ENCODE data around the gene SNX10.

Gene SNX10

DNA sequence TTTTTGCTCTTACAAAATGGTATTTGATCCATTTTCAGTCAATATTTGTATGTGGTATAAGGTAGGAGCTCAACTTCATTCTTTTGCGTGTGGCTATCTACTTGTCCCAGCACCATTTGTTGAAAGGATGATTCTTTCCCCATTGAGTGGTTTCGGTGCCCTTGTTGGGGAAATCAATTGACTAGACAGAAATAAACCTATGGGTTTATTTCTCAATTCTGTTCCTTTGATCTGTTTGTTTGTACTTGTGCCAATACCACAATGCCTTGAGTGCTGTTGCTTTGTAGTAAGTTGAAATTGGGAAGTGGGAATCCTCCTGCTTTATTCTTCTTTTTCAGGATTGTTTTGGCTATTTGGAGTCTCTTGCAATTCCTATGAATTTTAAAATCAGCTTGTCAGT, 41.0 kb downstream of the SNX10 start:
- no peak overlapping the region for H4K91ac ChIP-seq (ENCODE audit: low read depth, low read length, poor library complexity)
- H2BK5ac ChIP-seq (ENCODE audit: low read length), result no peak overlapping the region
- H2BK120ac ChIP-seq (ENCODE audit: low read depth, low read length), result no peak overlapping the region
- no peak overlapping the region for H3K18ac ChIP-seq (ENCODE audit: low read length)
- no peaks in the 10 kb centered on the region for H3K27me3 ChIP-seq (ENCODE audit: control insufficient read depth in 3 of 3, insufficient read depth in 3 of 3, low read depth in 1 of 3, low read length in 3 of 3)
- no peak overlapping the region for H3K23ac ChIP-seq (ENCODE audit: low read depth, low read length, poor library complexity)
- H3K79me1 ChIP-seq (ENCODE audit: low read depth, low read length), result no peaks in the 10 kb centered on the region
- no peak overlapping the region for H2BK12ac ChIP-seq (ENCODE audit: low read length)
- H3K14ac ChIP-seq (ENCODE audit: low read length), result no peak overlapping the region
- H2AFZ ChIP-seq (ENCODE audit: low read length), result no peak overlapping the region
- no peak overlapping the region for H3K4me2 ChIP-seq (ENCODE audit: insufficient read depth, low read length, poor library complexity, severe bottlenecking)
- no peaks in the 10 kb centered on the region for H3K4me1 ChIP-seq (ENCODE audit: control insufficient read depth in 2 of 2, insufficient read depth in 1 of 2, low read depth in 1 of 2, low read length in 2 of 2)
- no peak overlapping the region for H2BK15ac ChIP-seq (ENCODE audit: low read length)
- no peak overlapping the region for H4K8ac ChIP-seq (ENCODE audit: low read depth, low read length)
- no CpG with 5 or more reads among the region's 2 CpGs for WGBS, 2 donors (ENCODE audit: extremely low coverage in 2 of 2, insufficient read length in 2 of 2, insufficient replicate concordance in 1 of 2)
- no peak overlapping the region for H3K4me3 ChIP-seq (ENCODE audit: low read length in 2 of 2)
- no peak overlapping the region for H3K4ac ChIP-seq (ENCODE audit: low read length)
- no peak overlapping the region for H3K9ac ChIP-seq (ENCODE audit: low read depth, low read length, poor library complexity)
- no peak overlapping the region for H3K27ac ChIP-seq (replicated peaks; ENCODE audit: low read length)
- no peak overlapping the region for H2AK5ac ChIP-seq (ENCODE audit: low read depth, low read length)
- DNase-seq (ENCODE audit: low spot score), result no peak
- no peaks in the 10 kb centered on the region for H3K9me3 ChIP-seq (replicated peaks in 1 of 2; ENCODE audit: control insufficient read depth in 2 of 2, insufficient read depth in 1 of 2, low read depth in 1 of 2, low read length in 2 of 2)
- H3K36me3 ChIP-seq (replicated peaks in 1 of 2; ENCODE audit: control insufficient read depth in 2 of 2, insufficient read depth in 2 of 2, low read length in 2 of 2), result no peaks in the 10 kb centered on the region

DNA sequence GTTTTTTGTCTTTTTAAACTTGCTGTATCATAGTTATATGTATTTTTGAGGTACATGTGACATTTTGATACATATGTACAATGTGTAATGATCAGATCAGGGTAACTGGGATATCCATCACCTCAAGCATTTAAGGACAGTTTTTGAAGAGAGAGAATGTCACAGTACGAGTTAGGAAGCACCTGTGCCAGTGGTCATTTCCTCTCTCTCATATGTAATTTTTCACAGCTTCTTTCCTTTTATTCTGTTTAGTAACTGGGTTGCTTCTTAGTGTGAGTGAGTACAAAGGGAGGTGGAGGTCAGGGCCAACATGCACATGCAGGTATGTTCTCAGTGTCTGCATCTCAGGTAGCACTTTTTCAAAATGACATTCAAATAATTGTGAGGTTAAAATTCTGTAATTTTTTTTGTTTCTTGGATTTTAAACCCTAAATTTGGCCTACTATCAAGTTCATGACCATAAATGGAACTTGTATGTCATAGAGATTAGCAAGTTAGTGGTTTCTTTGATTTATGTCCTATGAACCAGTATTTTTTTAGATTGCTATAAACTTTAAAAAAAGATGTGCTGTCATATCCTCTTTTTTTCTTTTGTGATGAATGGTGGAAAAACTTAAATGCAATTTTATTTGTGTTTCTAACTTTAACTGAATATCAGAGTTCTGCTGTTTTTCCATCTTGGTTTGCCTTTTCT, 42.7 kb downstream of the SNX10 start:
- H3K4me3 ChIP-seq (ENCODE audit: low read length in 2 of 2), result no peak overlapping the region
- no peaks in the 10 kb centered on the region for H3K36me3 ChIP-seq (replicated peaks in 1 of 2; ENCODE audit: control insufficient read depth in 2 of 2, insufficient read depth in 2 of 2, low read length in 2 of 2)
- H3K27me3 ChIP-seq (ENCODE audit: control insufficient read depth in 3 of 3, insufficient read depth in 3 of 3, low read depth in 1 of 3, low read length in 3 of 3), result no peaks in the 10 kb centered on the region
- no peaks in the 10 kb centered on the region for H3K79me1 ChIP-seq (ENCODE audit: low read depth, low read length)
- no peak overlapping the region for H3K9ac ChIP-seq (ENCODE audit: low read depth, low read length, poor library complexity)
- no peak overlapping the region for H3K14ac ChIP-seq (ENCODE audit: low read length)
- H2BK12ac ChIP-seq (ENCODE audit: low read length), result no peak overlapping the region
- H3K4me2 ChIP-seq (ENCODE audit: insufficient read depth, low read length, poor library complexity, severe bottlenecking), result no peak overlapping the region
- no peak overlapping the region for H3K18ac ChIP-seq (ENCODE audit: low read length)
- no peak overlapping the region for H2AK5ac ChIP-seq (ENCODE audit: low read depth, low read length)
- no peak overlapping the region for H3K27ac ChIP-seq (replicated peaks; ENCODE audit: low read length)
- no peak overlapping the region for H2BK120ac ChIP-seq (ENCODE audit: low read depth, low read length)
- H3K4me1 ChIP-seq (ENCODE audit: control insufficient read depth in 2 of 2, insufficient read depth in 1 of 2, low read depth in 1 of 2, low read length in 2 of 2), result no peaks in the 10 kb centered on the region
- no CpG with 5 or more reads among the region's 1 CpG for WGBS, 2 donors (ENCODE audit: extremely low coverage in 2 of 2, insufficient read length in 2 of 2, insufficient replicate concordance in 1 of 2)
- H3K4ac ChIP-seq (ENCODE audit: low read length), result no peak overlapping the region
- H4K91ac ChIP-seq (ENCODE audit: low read depth, low read length, poor library complexity), result no peak overlapping the region
- H4K8ac ChIP-seq (ENCODE audit: low read depth, low read length), result no peak overlapping the region
- H3K23ac ChIP-seq (ENCODE audit: low read depth, low read length, poor library complexity), result no peak overlapping the region
- H2BK15ac ChIP-seq (ENCODE audit: low read length), result no peak overlapping the region
- no peak overlapping the region for H2BK5ac ChIP-seq (ENCODE audit: low read length)
- no peak for DNase-seq (ENCODE audit: low spot score)
- H2AFZ ChIP-seq (ENCODE audit: low read length), result no peak overlapping the region
- no peaks in the 10 kb centered on the region for H3K9me3 ChIP-seq (replicated peaks in 1 of 2; ENCODE audit: control insufficient read depth in 2 of 2, insufficient read depth in 1 of 2, low read depth in 1 of 2, low read length in 2 of 2)

DNA sequence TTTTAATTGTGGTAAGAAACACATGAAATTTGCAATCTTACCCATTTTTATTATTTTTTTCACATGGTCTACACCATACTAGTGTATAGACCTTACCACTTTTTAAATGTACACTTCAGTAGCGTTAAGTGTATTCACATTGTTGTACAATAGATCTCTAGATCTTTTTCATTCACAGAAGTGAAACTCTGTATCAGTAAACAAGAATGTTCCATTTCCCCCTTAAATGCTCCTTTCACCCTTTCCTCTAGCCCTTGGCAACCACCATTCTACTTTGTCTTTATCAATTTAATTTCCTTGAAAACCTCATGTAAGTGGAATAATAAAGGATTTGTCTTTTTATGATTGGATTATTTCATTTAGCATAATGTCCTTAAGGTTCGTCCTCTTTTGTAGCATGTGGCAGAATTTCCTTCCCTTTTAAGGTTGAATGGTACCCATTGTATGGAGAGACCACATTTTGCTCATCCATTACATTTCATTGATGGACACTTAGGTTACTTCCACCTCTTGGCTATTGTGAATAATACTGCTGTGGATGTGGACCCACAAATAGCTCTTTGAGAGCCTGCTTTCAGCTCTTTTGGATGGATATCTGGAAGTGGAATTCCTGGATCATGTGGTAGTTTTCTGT, 45.7 kb downstream of the SNX10 start:
- H3K4me1 ChIP-seq (ENCODE audit: control insufficient read depth in 2 of 2, insufficient read depth in 1 of 2, low read depth in 1 of 2, low read length in 2 of 2), result no peaks in the 10 kb centered on the region
- no peak overlapping the region for H4K8ac ChIP-seq (ENCODE audit: low read depth, low read length)
- no peak overlapping the region for H2AFZ ChIP-seq (ENCODE audit: low read length)
- no peak overlapping the region for H3K4me2 ChIP-seq (ENCODE audit: insufficient read depth, low read length, poor library complexity, severe bottlenecking)
- H3K27ac ChIP-seq (replicated peaks; ENCODE audit: low read length), result no peak overlapping the region
- H3K79me1 ChIP-seq (ENCODE audit: low read depth, low read length), result no peaks in the 10 kb centered on the region
- H4K91ac ChIP-seq (ENCODE audit: low read depth, low read length, poor library complexity), result no peak overlapping the region
- no peaks in the 10 kb centered on the region for H3K27me3 ChIP-seq (ENCODE audit: control insufficient read depth in 3 of 3, insufficient read depth in 3 of 3, low read depth in 1 of 3, low read length in 3 of 3)
- H2AK5ac ChIP-seq (ENCODE audit: low read depth, low read length), result no peak overlapping the region
- no peaks in the 10 kb centered on the region for H3K9me3 ChIP-seq (replicated peaks in 1 of 2; ENCODE audit: control insufficient read depth in 2 of 2, insufficient read depth in 1 of 2, low read depth in 1 of 2, low read length in 2 of 2)
- no peak overlapping the region for H3K9ac ChIP-seq (ENCODE audit: low read depth, low read length, poor library complexity)
- H3K4me3 ChIP-seq (ENCODE audit: low read length in 2 of 2), result no peak overlapping the region
- H3K23ac ChIP-seq (ENCODE audit: low read depth, low read length, poor library complexity), result no peak overlapping the region
- no peak overlapping the region for H3K4ac ChIP-seq (ENCODE audit: low read length)
- no CpG with 5 or more reads among the region's 2 CpGs for WGBS, 2 donors (ENCODE audit: extremely low coverage in 2 of 2, insufficient read length in 2 of 2, insufficient replicate concordance in 1 of 2)
- no peak overlapping the region for H2BK120ac ChIP-seq (ENCODE audit: low read depth, low read length)
- H3K14ac ChIP-seq (ENCODE audit: low read length), result no peak overlapping the region
- no peak overlapping the region for H3K18ac ChIP-seq (ENCODE audit: low read length)
- H2BK12ac ChIP-seq (ENCODE audit: low read length), result no peak overlapping the region
- H2BK15ac ChIP-seq (ENCODE audit: low read length), result no peak overlapping the region
- no peak overlapping the region for H2BK5ac ChIP-seq (ENCODE audit: low read length)
- no peak for DNase-seq (ENCODE audit: low spot score)
- no peaks in the 10 kb centered on the region for H3K36me3 ChIP-seq (replicated peaks in 1 of 2; ENCODE audit: control insufficient read depth in 2 of 2, insufficient read depth in 2 of 2, low read length in 2 of 2)

DNA sequence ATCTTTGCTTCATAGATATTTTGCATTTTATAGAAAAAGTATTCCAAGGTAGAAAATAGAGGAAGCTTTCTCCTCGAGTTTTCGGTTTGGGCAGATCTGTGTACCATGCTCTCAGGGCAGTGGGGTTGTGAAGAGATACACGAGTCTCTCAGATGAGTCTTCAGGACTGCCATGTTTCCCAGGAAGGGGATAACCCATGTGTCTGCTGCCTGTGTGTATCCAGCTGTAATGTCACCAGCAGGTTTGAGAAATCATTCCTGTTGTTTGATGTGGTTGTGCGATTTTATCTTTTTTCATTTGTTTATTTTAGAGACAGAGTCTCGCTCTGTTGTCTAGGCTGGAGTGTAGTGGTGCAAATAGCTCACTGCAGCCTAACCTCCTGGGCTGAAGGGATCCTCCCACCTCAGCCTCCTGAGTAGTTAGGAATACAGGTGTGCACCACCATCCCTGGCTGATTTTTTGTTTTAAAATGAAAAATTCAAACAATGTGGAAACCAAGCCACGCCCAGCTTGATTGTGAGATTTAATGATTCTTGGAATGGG, 48.9 kb downstream of the SNX10 start:
- Histone ChIP-seq H3K79me1 (ENCODE audit: low read depth, low read length) (no peaks in the 10 kb centered on the region), H3K4me1 (ENCODE audit: control insufficient read depth in 2 of 2, insufficient read depth in 1 of 2, low read depth in 1 of 2, low read length in 2 of 2) (peaks cover 0 to 4% of the 10 kb centered on the region in 2 donors), H4K8ac (ENCODE audit: low read depth, low read length) (no peak overlapping the region), H3K4me3 (ENCODE audit: low read length in 2 of 2) (no peak overlapping the region), H3K14ac (ENCODE audit: low read length) (no peak overlapping the region), H3K27ac (replicated peaks; ENCODE audit: low read length) (no peak overlapping the region), H2BK15ac (ENCODE audit: low read length) (no peak overlapping the region), H3K18ac (ENCODE audit: low read length) (no peak overlapping the region), H2BK120ac (ENCODE audit: low read depth, low read length) (no peak overlapping the region), H3K23ac (ENCODE audit: low read depth, low read length, poor library complexity) (no peak overlapping the region), H3K9me3 (replicated peaks in 1 of 2; ENCODE audit: control insufficient read depth in 2 of 2, insufficient read depth in 1 of 2, low read depth in 1 of 2, low read length in 2 of 2) (no peaks in the 10 kb centered on the region), H2BK5ac (ENCODE audit: low read length) (no peak overlapping the region), H3K36me3 (replicated peaks in 1 of 2; ENCODE audit: control insufficient read depth in 2 of 2, insufficient read depth in 2 of 2, low read length in 2 of 2) (no peaks in the 10 kb centered on the region), H3K9ac (ENCODE audit: low read depth, low read length, poor library complexity) (no peak overlapping the region), H3K4ac (ENCODE audit: low read length) (no peak overlapping the region), H4K91ac (ENCODE audit: low read depth, low read length, poor library complexity) (no peak overlapping the region), H2BK12ac (ENCODE audit: low read length) (no peak overlapping the region), H2AK5ac (ENCODE audit: low read depth, low read length) (no peak overlapping the region), H3K27me3 (ENCODE audit: control insufficient read depth in 3 of 3, insufficient read depth in 3 of 3, low read depth in 1 of 3, low read length in 3 of 3) (no peaks in the 10 kb centered on the region), H3K4me2 (ENCODE audit: insufficient read depth, low read length, poor library complexity, severe bottlenecking) (no peak overlapping the region), H2AFZ (ENCODE audit: low read length) (no peak overlapping the region)
- WGBS, 2 donors (ENCODE audit: extremely low coverage in 2 of 2, insufficient read length in 2 of 2, insufficient replicate concordance in 1 of 2), result no CpG with 5 or more reads among the region's 6 CpGs
- no peak for DNase-seq (ENCODE audit: low spot score)

Measured in neuronal stem cell (in vitro differentiated cells).